Endothelial cell (in vitro differentiated cells): ENCODE results near the gene MYLIP. TPM values are rescaled to one million over a fixed set of nuclear protein-coding genes. Genes with fewer than 3 reads are reported as not detected.
"Not testable (repeated sequence)": the region's sequence is repeated elsewhere in the genome, so short reads cannot be mapped to it uniquely, and the experiment has no call there.

ENCODE experiments used
- DNase-seq: peaks from one replicate; pipeline ENCODE4 v3.0.0; 2021; ENCODE audit warnings: low spot score
- H3K27ac Mint-ChIP-seq: one replicate; pipeline ENCODE4 v1.8.0; 2021; ENCODE audit warnings: mixed read lengths, inconsistent platforms; ENCODE audit not compliant: unreplicated experiment
- H3K27me3 Mint-ChIP-seq: one replicate; pipeline ENCODE4 v1.8.0; 2021; ENCODE audit warnings: mild to moderate bottlenecking, moderate library complexity, mixed read lengths, inconsistent platforms; ENCODE audit not compliant: unreplicated experiment
- H3K36me3 Mint-ChIP-seq: one replicate; pipeline ENCODE4 v1.8.0; 2021; ENCODE audit warnings: mild to moderate bottlenecking, low read depth, mixed read lengths, inconsistent platforms; ENCODE audit not compliant: unreplicated experiment
- H3K4me1 Mint-ChIP-seq: one replicate; pipeline ENCODE4 v1.8.0; 2021; ENCODE audit warnings: mild to moderate bottlenecking, mixed read lengths, inconsistent platforms; ENCODE audit not compliant: unreplicated experiment
- H3K4me3 Mint-ChIP-seq: one replicate; pipeline ENCODE4 v1.8.0; 2021; ENCODE audit warnings: mild to moderate bottlenecking, mixed read lengths, inconsistent platforms; ENCODE audit not compliant: unreplicated experiment
- H3K9me3 Mint-ChIP-seq: one replicate; pipeline ENCODE4 v1.8.0; 2021; ENCODE audit warnings: mixed read lengths, inconsistent platforms; ENCODE audit not compliant: unreplicated experiment
- total RNA-seq: library from RNA; stranded (reverse); fragmentation: NEBNext Ultra II Directional; extraction: Animal tissue kit (Norgen Biotek cat#: 25700); gene quantifications from one replicate; pipeline ENCODE4 v1.2.1, GENCODE V29; 2021; ENCODE audit not compliant: unreplicated experiment
- TF ChIP-seq, protein P1 (sequence below): fragments of 200-600 bp; sonication (generic); IDR thresholded peaks from one replicate; pipeline ENCODE4 v1.5.0; 2021; ENCODE audit warnings: antibody characterized with exemption; ENCODE audit not compliant: unreplicated experiment

The MYLIP gene
- total RNA-seq, 1 donor from 2014 or later, result 30.1 TPM

- DNase-seq, result no peak
- peaks cover 1% of the 10 kb centered on the region for H3K27me3 Mint-ChIP-seq
- H3K27ac Mint-ChIP-seq, result no peak overlapping the region
- peaks cover 4% of the 10 kb centered on the region for H3K36me3 Mint-ChIP-seq
- no peak overlapping the region for H3K4me3 Mint-ChIP-seq
- TF ChIP-seq, protein P1, sequence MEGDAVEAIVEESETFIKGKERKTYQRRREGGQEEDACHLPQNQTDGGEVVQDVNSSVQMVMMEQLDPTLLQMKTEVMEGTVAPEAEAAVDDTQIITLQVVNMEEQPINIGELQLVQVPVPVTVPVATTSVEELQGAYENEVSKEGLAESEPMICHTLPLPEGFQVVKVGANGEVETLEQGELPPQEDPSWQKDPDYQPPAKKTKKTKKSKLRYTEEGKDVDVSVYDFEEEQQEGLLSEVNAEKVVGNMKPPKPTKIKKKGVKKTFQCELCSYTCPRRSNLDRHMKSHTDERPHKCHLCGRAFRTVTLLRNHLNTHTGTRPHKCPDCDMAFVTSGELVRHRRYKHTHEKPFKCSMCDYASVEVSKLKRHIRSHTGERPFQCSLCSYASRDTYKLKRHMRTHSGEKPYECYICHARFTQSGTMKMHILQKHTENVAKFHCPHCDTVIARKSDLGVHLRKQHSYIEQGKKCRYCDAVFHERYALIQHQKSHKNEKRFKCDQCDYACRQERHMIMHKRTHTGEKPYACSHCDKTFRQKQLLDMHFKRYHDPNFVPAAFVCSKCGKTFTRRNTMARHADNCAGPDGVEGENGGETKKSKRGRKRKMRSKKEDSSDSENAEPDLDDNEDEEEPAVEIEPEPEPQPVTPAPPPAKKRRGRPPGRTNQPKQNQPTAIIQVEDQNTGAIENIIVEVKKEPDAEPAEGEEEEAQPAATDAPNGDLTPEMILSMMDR, result no peak
- no peaks in the 10 kb centered on the region for H3K9me3 Mint-ChIP-seq
- peaks cover 10% of the 10 kb centered on the region for H3K4me1 Mint-ChIP-seq
Observed at GRCh38 chr6:16174416-16175078, 45.7 kb downstream of the MYLIP start.

DNA sequence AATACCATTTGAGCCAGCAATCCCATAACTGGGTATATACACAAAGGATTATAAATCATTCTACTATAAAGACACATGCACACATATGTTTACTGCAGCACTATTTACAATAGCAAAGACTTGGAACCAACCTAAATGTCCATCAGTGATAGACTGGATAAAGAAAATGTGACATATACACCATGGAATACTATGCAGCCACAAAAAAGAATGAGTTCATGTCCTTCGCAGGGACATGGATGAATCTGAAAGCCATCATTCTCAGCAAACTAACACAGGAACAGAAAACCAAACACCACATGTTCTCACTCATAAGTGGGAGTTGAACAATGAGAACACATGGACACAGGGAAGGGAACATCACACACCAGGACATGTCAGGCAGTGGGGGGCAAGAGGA is 47.7 kb downstream of the MYLIP start:
- H3K36me3 Mint-ChIP-seq, DNase-seq, H3K27ac Mint-ChIP-seq, H3K27me3 Mint-ChIP-seq, H3K9me3 Mint-ChIP-seq, H3K4me3 Mint-ChIP-seq, H3K4me1 Mint-ChIP-seq: not testable (repeated sequence)

DNA sequence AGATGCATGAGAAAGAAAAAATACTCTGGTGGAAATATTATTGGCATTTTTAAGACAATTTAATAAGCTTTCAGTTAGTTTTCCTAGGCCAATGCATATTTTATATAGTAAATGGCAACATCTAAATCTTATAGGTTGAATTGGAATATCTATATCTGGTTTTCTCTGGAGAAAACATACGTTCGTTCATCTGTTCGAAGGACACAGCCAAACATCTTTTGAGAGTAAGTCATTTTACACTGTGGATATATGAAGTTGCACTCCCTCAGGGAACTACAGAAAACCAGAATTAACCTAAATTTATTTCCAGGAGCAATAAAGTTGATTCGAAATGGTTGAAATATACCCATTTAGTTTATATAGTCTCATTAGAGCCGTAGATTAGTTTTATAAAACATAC is 49.0 kb downstream of the MYLIP start:
- TF ChIP-seq, protein P1, result no peak
- Mint-ChIP-seq H3K4me3 (no peak overlapping the region), H3K27ac (no peak overlapping the region), H3K27me3 (peaks cover 3% of the 10 kb centered on the region), H3K9me3 (no peaks in the 10 kb centered on the region), H3K36me3 (peaks cover 4% of the 10 kb centered on the region), H3K4me1 (no peaks in the 10 kb centered on the region)
- no peak for DNase-seq

- peaks cover 4% of the 10 kb centered on the region for H3K36me3 Mint-ChIP-seq
- no peak overlapping the region for H3K4me3 Mint-ChIP-seq
- TF ChIP-seq, protein P1, result no peak
- H3K9me3 Mint-ChIP-seq, result no peaks in the 10 kb centered on the region
- H3K27me3 Mint-ChIP-seq, result peaks cover 3% of the 10 kb centered on the region
- H3K27ac Mint-ChIP-seq, result no peak overlapping the region
- no peak for DNase-seq
- H3K4me1 Mint-ChIP-seq, result no peaks in the 10 kb centered on the region
Observed at GRCh38 chr6:16178351-16178750, 49.5 kb downstream of the MYLIP start.

- DNase-seq, result no peak
- peaks cover 3% of the 10 kb centered on the region for H3K27me3 Mint-ChIP-seq
- no peak overlapping the region for H3K27ac Mint-ChIP-seq
- no peaks in the 10 kb centered on the region for H3K4me1 Mint-ChIP-seq
- no peak overlapping the region for H3K4me3 Mint-ChIP-seq
- TF ChIP-seq, protein P1, result no peak
- H3K36me3 Mint-ChIP-seq, result peaks cover 4% of the 10 kb centered on the region
- H3K9me3 Mint-ChIP-seq, result no peaks in the 10 kb centered on the region
Observed at GRCh38 chr6:16179063-16179462, 50.2 kb downstream of the MYLIP start.
